Airway epithelial cell (primary cell): ENCODE measurements around the gene HDAC5. TPM values are rescaled to one million over a fixed set of nuclear protein-coding genes. Genes with fewer than 3 reads are reported as not detected.

ENCODE experiments used
- total RNA-seq: library from RNA; depleted of rRNA; stranded (reverse); fragments of >200 nt; gene quantifications from 2 replicates; pipeline ENCODE4 v1.2.3, GENCODE V29; 2015

The HDAC5 gene
- total RNA-seq: 35.1 and 54.8 TPM in 2 replicates

DNA sequence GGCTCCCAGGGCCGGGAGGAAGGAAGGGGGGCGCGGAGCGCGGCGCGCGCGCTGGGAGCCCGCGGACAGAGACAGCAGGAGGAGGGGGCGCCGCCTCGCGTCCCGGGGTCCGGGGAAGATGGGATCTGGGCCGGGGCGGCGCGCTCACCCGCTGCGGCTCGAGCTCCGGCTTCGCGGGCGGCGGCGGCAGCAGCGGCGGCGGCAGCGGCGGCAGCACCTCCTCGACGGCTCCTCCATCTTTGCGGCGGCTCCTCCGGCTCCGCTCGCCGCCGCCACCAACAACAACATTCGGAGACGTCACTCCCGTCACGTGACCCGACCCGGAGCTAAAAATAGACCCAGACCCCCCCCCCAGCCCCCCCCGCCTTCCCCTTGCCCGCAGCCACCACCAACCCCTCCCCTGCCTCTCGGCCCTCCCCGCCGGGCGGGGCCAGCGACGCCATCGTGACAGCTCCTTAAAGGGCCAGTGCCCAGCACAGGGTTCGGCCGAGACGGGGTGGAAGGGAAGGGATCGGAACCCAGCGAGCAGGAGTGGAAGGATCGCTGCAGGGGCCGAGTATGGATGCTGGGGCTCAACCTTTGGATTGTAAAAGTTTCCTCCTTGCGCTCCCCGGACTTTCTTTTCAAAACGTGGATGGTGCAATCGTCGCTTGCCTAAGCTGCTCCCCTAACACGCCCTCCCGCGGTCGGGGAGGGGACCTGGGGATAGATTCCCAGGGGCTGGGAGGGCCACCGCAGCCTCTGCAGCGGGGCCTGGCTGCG lies at the start of gene HDAC5:
Gene HDAC5, minus strand, starts transcription at position 286 of the 762 bp plus-strand sequence. CDS start 6,126 bp downstream, outside the sequence.

DNA sequence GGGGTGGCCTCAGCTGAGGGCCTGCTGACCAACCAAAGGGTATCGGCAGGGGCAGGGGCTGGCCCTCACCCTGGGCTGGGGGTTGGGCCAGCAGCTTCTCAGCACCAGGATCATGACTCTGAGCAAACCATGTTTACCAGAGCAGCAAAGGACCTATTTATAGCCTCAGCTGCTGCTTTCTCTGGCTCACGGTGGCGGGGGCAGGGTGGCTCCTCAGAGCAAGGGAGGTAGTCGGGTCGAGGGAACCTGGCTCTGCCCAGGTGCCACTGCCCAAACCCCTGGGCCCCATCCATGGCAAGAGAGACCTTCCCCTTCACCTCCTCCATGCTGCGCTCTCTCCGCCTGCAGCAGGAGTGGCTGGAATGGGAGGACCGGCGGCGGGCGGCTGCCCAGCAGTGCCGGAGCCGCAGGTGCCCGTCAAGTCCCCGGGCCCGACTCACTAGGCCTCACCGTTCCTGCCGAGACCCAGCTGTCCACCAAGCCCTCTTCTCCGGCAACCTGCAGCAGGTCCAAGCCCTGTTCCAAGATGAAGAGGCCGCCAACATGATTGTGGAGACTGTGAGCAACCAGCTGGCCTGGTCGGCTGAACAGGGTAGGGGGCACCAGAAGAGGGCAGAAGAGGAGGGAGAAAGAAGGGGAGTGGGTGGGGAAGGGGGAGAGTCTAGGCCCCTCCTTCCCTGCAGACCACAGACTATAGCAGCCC lies 47.2 kb upstream of the HDAC5 start, which contains the start of gene ASB16:
Gene ASB16, plus strand, starts transcription at position 206 of the 703 bp plus-strand sequence. Its CDS starts 86 bp downstream, at position 292.

DNA sequence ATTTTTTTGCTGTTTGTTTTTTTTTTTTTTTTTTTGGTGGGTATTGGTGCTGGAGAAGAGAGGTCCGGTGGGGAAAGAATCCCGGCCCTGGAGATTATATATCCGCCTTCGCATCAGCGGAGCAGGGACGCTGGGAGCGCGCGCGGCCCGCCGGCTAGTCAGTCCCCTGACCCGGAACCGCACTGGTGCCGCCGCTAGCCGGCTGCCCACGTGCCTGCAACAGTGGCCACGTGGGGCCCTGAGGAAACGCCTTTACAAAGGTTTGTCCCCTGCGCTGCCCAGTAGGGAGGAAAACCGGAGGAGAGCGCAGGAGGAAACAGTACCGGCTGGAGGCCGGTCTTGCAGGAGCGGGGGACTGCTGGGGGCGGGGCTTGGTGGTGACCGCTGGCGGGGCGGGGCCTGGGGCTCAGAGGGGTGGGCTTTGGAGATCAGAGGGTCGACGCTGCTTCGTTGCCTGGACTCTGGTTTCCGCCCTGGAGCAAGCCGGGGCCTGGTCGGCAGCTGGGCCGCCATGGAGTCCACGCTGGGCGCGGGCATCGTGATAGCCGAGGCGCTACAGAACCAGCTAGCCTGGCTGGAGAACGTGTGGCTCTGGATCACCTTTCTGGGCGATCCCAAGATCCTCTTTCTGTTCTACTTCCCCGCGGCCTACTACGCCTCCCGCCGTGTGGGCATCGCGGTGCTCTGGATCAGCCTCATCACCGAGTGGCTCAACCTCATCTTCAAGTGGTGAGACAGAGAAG lies 52.8 kb downstream of the HDAC5 start, which contains the start of gene G6PC3:
Gene G6PC3, plus strand, starts transcription at position 281 of the 743 bp plus-strand sequence. Its CDS starts 231 bp downstream, at position 512.

DNA sequence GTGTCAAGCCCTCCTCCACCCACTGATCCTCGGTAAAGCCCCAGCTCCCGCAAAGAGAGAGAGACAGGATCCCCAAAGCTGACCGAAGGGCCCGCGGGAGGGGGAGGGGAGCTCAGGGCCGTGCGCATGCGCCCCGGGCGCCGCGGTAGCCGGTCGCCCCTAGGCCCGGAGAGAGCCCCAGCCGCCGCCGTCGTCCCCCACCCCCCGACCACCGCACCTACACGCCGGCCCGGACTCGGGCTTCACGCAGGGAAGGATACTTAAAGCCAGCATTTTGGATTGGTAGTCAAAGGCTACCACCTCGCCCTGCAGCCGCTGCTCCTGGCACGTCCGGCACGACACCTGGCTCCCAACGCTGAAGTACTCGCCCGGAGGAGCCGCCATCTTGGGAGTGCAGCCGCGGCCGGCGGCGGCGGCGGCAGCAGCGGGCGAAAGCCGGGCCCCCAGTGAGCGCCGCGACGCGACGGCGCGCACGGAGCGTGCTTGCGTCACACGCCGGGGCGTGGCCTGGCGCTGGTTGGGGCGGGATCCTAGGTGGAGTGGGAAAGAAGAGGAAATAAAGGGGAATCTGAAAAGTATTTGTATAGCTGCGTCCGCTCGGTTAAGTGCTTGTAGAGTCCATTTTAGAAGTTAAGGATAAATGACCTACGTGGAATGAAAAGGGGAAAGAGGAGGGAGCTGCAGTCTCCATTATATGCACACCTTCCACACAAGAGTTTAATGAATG lies 57.1 kb downstream of the HDAC5 start, which contains the start of gene LSM12:
Gene LSM12, minus strand, starts transcription at position 468 of the 727 bp plus-strand sequence. Its CDS starts 84 bp downstream, at position 384.

Other genes starting within 250 kb of the HDAC5 start
- gene MPP2, start 216.1 kb downstream of the HDAC5 start, total RNA-seq: 1.3 and 1.8 TPM in 2 replicates
- not detected in 2 replicates for gene PPY, start 181.2 kb downstream of the HDAC5 start, total RNA-seq
- gene PYY, start 169.7 kb downstream of the HDAC5 start, total RNA-seq: not detected in 2 replicates
- 6.2 and 10.6 TPM in 2 replicates for gene NAGS, start 119.0 kb downstream of the HDAC5 start, total RNA-seq
- gene TMEM101, start 108.7 kb downstream of the HDAC5 start, total RNA-seq: 51.8 and 70.0 TPM in 2 replicates
- gene LSM12, start 57.0 kb downstream of the HDAC5 start, total RNA-seq: 42.0 and 66.4 TPM in 2 replicates
- 35.4 and 50.6 TPM in 2 replicates for gene G6PC3, start 52.9 kb downstream of the HDAC5 start, total RNA-seq
- 5.0 and 9.4 TPM in 2 replicates for gene HROB, start 18.3 kb upstream of the HDAC5 start, total RNA-seq
- not detected in 2 replicates for gene ASB16, start 47.1 kb upstream of the HDAC5 start, total RNA-seq
- gene TMUB2, start 63.3 kb upstream of the HDAC5 start, total RNA-seq: 19.0 and 28.1 TPM in 2 replicates
- 34.2 and 53.6 TPM in 2 replicates for gene ATXN7L3, start 76.2 kb upstream of the HDAC5 start, total RNA-seq
- 41.1 and 42.3 TPM in 2 replicates for gene UBTF, start 96.0 kb upstream of the HDAC5 start, total RNA-seq
- gene SLC4A1, start 144.5 kb upstream of the HDAC5 start, total RNA-seq: not detected in 2 replicates
- 0.92 and 4.3 TPM in 2 replicates for gene RUNDC3A, start 185.0 kb upstream of the HDAC5 start, total RNA-seq
- gene SLC25A39, start 201.2 kb upstream of the HDAC5 start, total RNA-seq: 203 and 225 TPM in 2 replicates
- 475 and 574 TPM in 2 replicates for gene GRN, start 221.7 kb upstream of the HDAC5 start, total RNA-seq
- 4.2 and 5.6 TPM in 2 replicates for gene FAM171A2, start 240.2 kb upstream of the HDAC5 start, total RNA-seq